ENCODE data around the gene SLC30A10.

GRCh38 chr1:219959540-219960203 lies 31.3 kb upstream of the SLC30A10 start:
- no peak for TF ChIP-seq CTCF (IDR thresholded peaks at IDR 0.05)
- TF ChIP-seq POLR2AphosphoS5 (IDR thresholded peaks at IDR 0.05), result no peak

All from gastroesophageal sphincter (tissue), 3 donors.